ENCODE results near the gene PML. TPM values are rescaled to one million over a fixed set of nuclear protein-coding genes. Genes with fewer than 3 reads are reported as not detected.

Gene PML
- total RNA-seq, 1 experiment from 2014 or later: 24.6 TPM

DNA sequence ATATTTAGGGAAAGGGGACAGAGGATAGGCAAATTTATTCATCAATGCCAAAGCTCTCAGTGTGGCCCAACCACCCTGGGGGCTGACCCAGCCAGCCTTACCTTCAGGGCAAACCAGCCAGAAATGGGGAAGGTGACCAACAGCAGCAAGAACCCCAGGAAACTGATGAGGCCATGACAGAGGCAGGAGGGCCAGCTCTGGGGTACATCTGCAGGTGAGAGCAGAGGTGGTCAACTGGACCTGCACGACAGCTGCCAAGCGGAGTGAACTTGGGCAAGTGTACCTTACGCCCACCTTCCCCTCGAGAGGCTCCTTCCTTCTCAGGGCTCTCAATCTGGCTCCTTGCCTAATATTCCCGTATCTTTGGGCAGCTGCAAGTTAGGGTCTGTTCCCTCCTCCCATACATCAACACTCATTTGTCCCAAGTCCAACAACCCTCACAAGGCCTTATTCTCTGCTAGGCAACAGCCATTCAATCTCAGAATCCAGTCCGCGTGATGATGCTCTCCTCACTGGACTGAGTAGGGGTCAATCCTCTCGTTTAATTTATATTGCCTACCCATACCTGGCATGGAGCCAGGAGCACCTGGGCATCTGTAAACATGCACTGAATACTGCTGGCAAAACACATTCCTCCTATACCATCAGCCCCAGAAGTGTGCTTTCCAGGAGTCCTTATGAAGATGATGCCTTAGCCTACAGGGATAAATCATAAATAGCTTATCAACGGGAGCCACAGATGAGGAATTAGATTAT, 4.1 kb upstream of the PML start:
- H3K79me1 ChIP-seq (ENCODE audit: insufficient read depth, low read depth, low read length, poor library complexity, severe bottlenecking): no peaks in the 10 kb centered on the region
- peaks cover 11% of the 10 kb centered on the region for H3K23me2 ChIP-seq (ENCODE audit: insufficient read length, low read depth, low read length, poor library complexity, severe bottlenecking)
- no peaks in the 10 kb centered on the region for H3K4me1 ChIP-seq (ENCODE audit: insufficient read depth, low read length)
- no CpG with 5 or more reads among the region's 9 CpGs for WGBS (ENCODE audit: extremely low coverage, insufficient read length, low lambda C conversion rate)
- H3K4ac ChIP-seq (ENCODE audit: low read depth, low read length): no peak overlapping the region
- no peak overlapping the region for H2AFZ ChIP-seq (ENCODE audit: low read length)
- H3K56ac ChIP-seq (ENCODE audit: insufficient read length, low read depth, low read length): no peak overlapping the region
- H3T11ph ChIP-seq (ENCODE audit: low read length): no peak overlapping the region
- H3K18ac ChIP-seq (ENCODE audit: insufficient read length, low read depth, low read length): no peak overlapping the region
- no peak overlapping the region for H3K27ac Mint-ChIP-seq
- no peak overlapping the region for H3K27ac ChIP-seq (ENCODE audit: insufficient read length, low read depth, low read length)
- TF ChIP-seq, protein P1, sequence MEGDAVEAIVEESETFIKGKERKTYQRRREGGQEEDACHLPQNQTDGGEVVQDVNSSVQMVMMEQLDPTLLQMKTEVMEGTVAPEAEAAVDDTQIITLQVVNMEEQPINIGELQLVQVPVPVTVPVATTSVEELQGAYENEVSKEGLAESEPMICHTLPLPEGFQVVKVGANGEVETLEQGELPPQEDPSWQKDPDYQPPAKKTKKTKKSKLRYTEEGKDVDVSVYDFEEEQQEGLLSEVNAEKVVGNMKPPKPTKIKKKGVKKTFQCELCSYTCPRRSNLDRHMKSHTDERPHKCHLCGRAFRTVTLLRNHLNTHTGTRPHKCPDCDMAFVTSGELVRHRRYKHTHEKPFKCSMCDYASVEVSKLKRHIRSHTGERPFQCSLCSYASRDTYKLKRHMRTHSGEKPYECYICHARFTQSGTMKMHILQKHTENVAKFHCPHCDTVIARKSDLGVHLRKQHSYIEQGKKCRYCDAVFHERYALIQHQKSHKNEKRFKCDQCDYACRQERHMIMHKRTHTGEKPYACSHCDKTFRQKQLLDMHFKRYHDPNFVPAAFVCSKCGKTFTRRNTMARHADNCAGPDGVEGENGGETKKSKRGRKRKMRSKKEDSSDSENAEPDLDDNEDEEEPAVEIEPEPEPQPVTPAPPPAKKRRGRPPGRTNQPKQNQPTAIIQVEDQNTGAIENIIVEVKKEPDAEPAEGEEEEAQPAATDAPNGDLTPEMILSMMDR (conservative IDR thresholded peaks at IDR 0.05): no peak
- no peak overlapping the region for H4K5ac ChIP-seq (ENCODE audit: insufficient read length, low read depth, low read length)
- peaks cover 15 to 20% of the 10 kb centered on the region in 2 experiments for H3K4me1 Mint-ChIP-seq
- no peaks in the 10 kb centered on the region for H3K36me3 Mint-ChIP-seq (ENCODE audit: insufficient read depth in 1 of 3, low read depth in 3 of 3)
- H3K9ac ChIP-seq (ENCODE audit: extremely low read depth, insufficient read length, low read length): no peak overlapping the region
- H2BK20ac ChIP-seq (ENCODE audit: low read depth, low read length, poor library complexity, severe bottlenecking): no peak overlapping the region
- H2BK12ac ChIP-seq (ENCODE audit: insufficient read length, low read depth, low read length): no peak overlapping the region
- H4K8ac ChIP-seq (replicated peaks; ENCODE audit: insufficient read length, low read depth, low read length): no peak overlapping the region
- no peak overlapping the region for H2BK5ac ChIP-seq (ENCODE audit: insufficient read length, low read length)
- H2BK15ac ChIP-seq (ENCODE audit: low read depth, low read length): no peak overlapping the region
- H3K23ac ChIP-seq (ENCODE audit: insufficient read length, low read depth, low read length): no peak overlapping the region
- no peak overlapping the region for H4K91ac ChIP-seq (ENCODE audit: insufficient read length, low read depth, low read length)
- DNase-seq: no peak
- no peaks in the 10 kb centered on the region; a peak in 1 of 5 replicates for H3K9me3 Mint-ChIP-seq
- H3K4me2 ChIP-seq (ENCODE audit: insufficient read depth, insufficient read length, low read length): no peak overlapping the region
- H3K79me2 ChIP-seq (ENCODE audit: insufficient read depth, low read length): no peaks in the 10 kb centered on the region; the same call in 1 of the 2 replicates
- H2AK5ac ChIP-seq (ENCODE audit: insufficient read length, low read length): no peak overlapping the region
- no peaks in the 10 kb centered on the region for H3K27me3 ChIP-seq (ENCODE audit: insufficient read depth, low read length)
- H4K20me1 ChIP-seq (ENCODE audit: control insufficient read depth, insufficient read depth, insufficient read length): no peaks in the 10 kb centered on the region
- H3K9me3 ChIP-seq (ENCODE audit: control insufficient read depth, low read depth, low read length): no peaks in the 10 kb centered on the region
- no peak overlapping the region for H3K14ac ChIP-seq (ENCODE audit: insufficient read depth, low read length)
- peak overlapping the region in 1 of 2 experiments; percentile 83; a peak in 1 of 5 replicates for H3K4me3 Mint-ChIP-seq
- H2BK120ac ChIP-seq (ENCODE audit: low read depth, low read length, poor library complexity, severe bottlenecking): no peak overlapping the region
- peaks cover 16% of the 10 kb centered on the region for H3K27me3 Mint-ChIP-seq (ENCODE audit: low read depth)

Measured in H9 (cell line).